Stimulated activated CD4-positive, alpha-beta T cell treated with anti-CD3 and anti-CD28 coated beads, Interleukin-12 subunit alpha, Interleukin-12 subunit beta, amount 100 ng/mL, for 48 hours (primary cell): ENCODE measurements around the gene EXTL1.

Experiments used
- DNase-seq, 3 donors: peaks; one replicate each; pipeline ENCODE4 v3.0.0-alpha.2; 2020; ENCODE audit warnings: low read depth in 2 of 3, low spot score in 1 of 3

Gene EXTL1

GRCh38 chr1:26041978-26042377 lies 20.4 kb downstream of the EXTL1 start:
- no peak for DNase-seq

- DNase-seq = no peak
Observed at GRCh38 chr1:26043765-26044164, 22.2 kb downstream of the EXTL1 start.

- DNase-seq = no peak
Observed at GRCh38 chr1:26044414-26044813, 22.8 kb downstream of the EXTL1 start.

- no peak for DNase-seq
Observed at GRCh38 chr1:26044971-26045721, 23.6 kb downstream of the EXTL1 start.

- no peak for DNase-seq
Observed at GRCh38 chr1:26045722-26046245, 24.2 kb downstream of the EXTL1 start, which contains the start of gene SLC30A2. SLC30A2 (minus strand) TSS chr1:26046118; CDS start chr1:26045896, 222 bp downstream.

GRCh38 chr1:26046246-26047095 lies 24.9 kb downstream of the EXTL1 start:
- no peak for DNase-seq

GRCh38 chr1:26047278-26047874 lies 25.8 kb downstream of the EXTL1 start:
- no peak for DNase-seq

GRCh38 chr1:26049531-26050247 lies 28.1 kb downstream of the EXTL1 start:
- DNase-seq = no peak

GRCh38 chr1:26050248-26050640 lies 28.7 kb downstream of the EXTL1 start:
- no peak for DNase-seq

- no peak for DNase-seq
Observed at GRCh38 chr1:26053718-26054560, 32.4 kb downstream of the EXTL1 start.

- no peak for DNase-seq
Observed at GRCh38 chr1:26055041-26055440, 33.5 kb downstream of the EXTL1 start.

GRCh38 chr1:26057189-26057588 lies 35.6 kb downstream of the EXTL1 start:
- DNase-seq = no peak

- no peak for DNase-seq
Observed at GRCh38 chr1:26058052-26058595, 36.5 kb downstream of the EXTL1 start.

GRCh38 chr1:26059906-26060305 lies 38.3 kb downstream of the EXTL1 start:
- no peak for DNase-seq

GRCh38 chr1:26060832-26061574 lies 39.4 kb downstream of the EXTL1 start:
- no peak for DNase-seq

- no peak for DNase-seq
Observed at GRCh38 chr1:26064553-26064952, 43.0 kb downstream of the EXTL1 start.

- no peak for DNase-seq
Observed at GRCh38 chr1:26066160-26066559, 44.6 kb downstream of the EXTL1 start.

GRCh38 chr1:26066857-26067256 lies 45.3 kb downstream of the EXTL1 start:
- no peak for DNase-seq

- DNase-seq = no peak
Observed at GRCh38 chr1:26067432-26067911, 45.9 kb downstream of the EXTL1 start, which contains the start of gene TRIM63. TRIM63 (minus strand) TSS chr1:26067630; CDS start chr1:26067494, 136 bp downstream.
